Measurements from ENCODE around the gene SH2D3A.

The SH2D3A gene

DNA sequence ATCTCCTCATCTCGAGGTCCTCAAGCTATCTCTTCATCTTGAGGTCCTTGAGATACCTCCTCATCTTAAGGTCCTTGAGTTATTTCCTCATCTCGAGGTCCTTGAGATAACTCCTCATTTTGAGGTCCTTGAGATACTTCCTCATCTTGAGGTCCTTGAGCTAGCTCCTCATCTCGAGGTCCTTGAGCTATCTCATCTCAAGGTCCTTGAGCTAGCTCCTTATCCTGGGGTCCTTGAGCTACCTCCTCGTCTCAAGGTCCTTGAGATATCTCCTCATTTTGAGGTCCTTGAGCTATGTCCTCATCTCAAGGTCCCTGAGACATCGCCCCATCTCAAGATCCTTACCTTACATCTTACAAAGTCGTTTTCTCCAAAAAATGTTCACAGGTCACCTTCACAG lies 24.0 kb upstream of the SH2D3A start:
- DNase-seq (ENCODE audit: low spot score), result no peak
- in situ Hi-C loops (cut with MboI; ENCODE audit: low sequenced_read_pairs, unreplicated experiment), result no loop called here

DNA sequence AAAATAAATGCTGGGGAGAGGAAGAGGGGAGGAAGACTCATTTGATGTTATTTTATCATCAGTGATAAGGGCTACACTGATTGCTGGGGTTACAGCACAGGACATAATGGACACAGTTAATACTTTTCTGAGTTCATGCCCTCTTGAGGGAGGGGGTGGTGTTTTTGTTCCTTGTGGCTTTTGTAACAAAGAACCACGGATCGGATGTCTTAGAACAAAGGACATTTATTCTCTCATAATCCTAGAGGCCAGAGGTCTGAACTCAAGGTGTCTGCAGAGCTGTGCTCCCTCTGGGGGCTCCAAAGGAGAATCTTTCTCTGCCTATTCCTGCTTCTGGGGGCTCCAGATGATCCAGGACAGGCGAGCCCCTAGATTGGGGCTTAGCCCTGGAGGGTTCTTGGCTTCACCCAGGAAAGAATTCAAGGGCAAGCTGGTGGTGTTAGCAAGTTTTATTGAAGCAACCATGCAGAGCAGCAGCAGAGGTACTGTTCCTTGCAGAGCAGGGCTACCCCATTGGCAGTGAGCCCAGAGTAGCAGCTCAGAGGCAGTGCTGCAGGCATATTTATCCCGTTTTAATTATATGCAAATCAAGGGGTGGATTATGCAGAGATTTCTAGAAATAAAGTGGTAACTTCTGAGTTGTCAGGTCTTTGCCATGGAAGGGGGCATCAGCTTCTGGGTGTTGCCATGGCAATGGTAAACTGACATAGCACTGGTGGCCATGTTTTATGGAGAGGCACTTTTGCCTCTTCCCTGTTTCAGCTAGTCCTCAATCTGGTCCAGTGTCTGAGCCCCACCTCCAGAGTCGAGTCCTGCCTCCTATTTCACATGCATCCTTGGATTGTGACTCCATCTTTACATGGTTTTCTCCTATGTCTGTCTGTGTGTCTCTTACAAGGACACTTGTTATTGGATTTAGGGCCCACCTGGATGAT lies 23.2 kb upstream of the SH2D3A start:
- DNase-seq (ENCODE audit: low spot score), result no peak
- in situ Hi-C loops (cut with MboI; ENCODE audit: low sequenced_read_pairs, unreplicated experiment), result no loop called here
- TF ChIP-seq, protein P1, sequence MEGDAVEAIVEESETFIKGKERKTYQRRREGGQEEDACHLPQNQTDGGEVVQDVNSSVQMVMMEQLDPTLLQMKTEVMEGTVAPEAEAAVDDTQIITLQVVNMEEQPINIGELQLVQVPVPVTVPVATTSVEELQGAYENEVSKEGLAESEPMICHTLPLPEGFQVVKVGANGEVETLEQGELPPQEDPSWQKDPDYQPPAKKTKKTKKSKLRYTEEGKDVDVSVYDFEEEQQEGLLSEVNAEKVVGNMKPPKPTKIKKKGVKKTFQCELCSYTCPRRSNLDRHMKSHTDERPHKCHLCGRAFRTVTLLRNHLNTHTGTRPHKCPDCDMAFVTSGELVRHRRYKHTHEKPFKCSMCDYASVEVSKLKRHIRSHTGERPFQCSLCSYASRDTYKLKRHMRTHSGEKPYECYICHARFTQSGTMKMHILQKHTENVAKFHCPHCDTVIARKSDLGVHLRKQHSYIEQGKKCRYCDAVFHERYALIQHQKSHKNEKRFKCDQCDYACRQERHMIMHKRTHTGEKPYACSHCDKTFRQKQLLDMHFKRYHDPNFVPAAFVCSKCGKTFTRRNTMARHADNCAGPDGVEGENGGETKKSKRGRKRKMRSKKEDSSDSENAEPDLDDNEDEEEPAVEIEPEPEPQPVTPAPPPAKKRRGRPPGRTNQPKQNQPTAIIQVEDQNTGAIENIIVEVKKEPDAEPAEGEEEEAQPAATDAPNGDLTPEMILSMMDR (IDR thresholded peaks at IDR 0.05; ENCODE audit: borderline replicate concordance, control extremely low read depth, extremely low read depth, insufficient read depth, missing control alignments), result no peak

More for the DNA sequence above, 24.0 kb upstream of the SH2D3A start:
- TF ChIP-seq, protein P1 (IDR thresholded peaks at IDR 0.05; ENCODE audit: borderline replicate concordance, control extremely low read depth, extremely low read depth, insufficient read depth, missing control alignments), result no peak

DNA sequence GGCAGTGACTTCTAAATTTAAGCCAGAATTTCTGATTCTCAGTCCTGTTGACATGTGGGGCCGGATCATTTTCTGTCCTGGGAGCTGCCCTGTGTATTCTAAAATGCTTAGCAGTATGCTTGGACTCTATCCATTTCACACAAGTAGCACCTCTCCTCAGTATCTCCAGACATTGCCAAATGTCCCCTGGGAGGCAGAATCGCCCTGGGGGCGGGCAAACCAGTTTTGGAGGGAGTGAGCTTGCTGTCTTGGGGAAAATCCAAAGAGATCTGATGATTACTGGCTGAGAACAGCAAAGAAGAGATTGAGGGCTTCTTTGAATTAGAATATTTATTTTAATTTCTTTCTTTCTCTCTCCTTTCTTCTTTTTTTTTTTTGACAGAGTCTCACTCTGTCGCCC lies 21.7 kb upstream of the SH2D3A start:
- TF ChIP-seq, protein P1 (IDR thresholded peaks at IDR 0.05; ENCODE audit: borderline replicate concordance, control extremely low read depth, extremely low read depth, insufficient read depth, missing control alignments), result no peak
- DNase-seq (ENCODE audit: low spot score), result no peak

DNA sequence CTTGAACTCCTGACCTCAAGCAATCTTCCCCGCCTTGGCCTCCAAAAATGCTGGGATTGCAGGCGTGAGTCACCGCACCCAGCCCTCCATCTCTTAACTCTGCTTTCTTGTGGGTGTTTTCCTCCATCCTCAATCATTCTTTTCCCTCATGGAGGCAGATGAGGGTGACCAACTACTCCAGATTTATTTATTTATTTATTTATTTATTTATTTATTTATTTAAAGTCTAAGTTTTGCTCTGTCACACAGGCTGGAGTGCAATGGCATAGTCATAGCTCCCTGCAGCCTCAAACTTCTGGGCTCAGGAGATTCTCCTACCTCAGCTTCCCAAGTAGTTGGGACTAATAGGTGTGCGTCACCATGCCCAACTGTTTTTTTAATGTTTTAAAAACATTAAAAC lies 20.2 kb upstream of the SH2D3A start:
- in situ Hi-C loops (cut with MboI; ENCODE audit: low sequenced_read_pairs, unreplicated experiment), result no loop called here
- DNase-seq (ENCODE audit: low spot score), result no peak
- TF ChIP-seq, protein P1 (IDR thresholded peaks at IDR 0.05; ENCODE audit: borderline replicate concordance, control extremely low read depth, extremely low read depth, insufficient read depth, missing control alignments), result no peak

More for the DNA sequence above, 21.7 kb upstream of the SH2D3A start:
- in situ Hi-C loops (cut with MboI; ENCODE audit: low sequenced_read_pairs, unreplicated experiment), result no loop called here

DNA sequence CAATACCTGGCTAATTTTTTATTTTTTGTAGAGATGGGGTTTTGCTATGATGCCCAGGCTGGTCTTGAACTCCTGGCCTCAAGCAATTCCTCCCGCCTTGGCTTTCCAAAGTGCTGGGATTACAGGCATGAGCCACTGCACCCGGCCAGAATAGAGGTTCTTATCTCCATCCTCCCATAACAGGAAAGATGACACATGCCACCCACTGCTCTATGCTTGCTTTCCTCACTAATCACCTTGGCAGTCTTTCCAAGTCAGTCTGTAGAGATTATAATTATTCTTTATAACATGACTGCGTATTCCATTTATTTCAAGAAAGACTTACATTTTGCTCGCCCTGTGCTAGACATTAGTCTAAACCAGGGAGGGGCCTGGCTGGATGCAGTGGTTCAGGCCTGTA lies 12.0 kb upstream of the SH2D3A start:
- DNase-seq (ENCODE audit: low spot score), result no peak
- TF ChIP-seq, protein P1 (IDR thresholded peaks at IDR 0.05; ENCODE audit: borderline replicate concordance, control extremely low read depth, extremely low read depth, insufficient read depth, missing control alignments), result no peak
- in situ Hi-C loops (cut with MboI; ENCODE audit: low sequenced_read_pairs, unreplicated experiment), result no loop called here

DNA sequence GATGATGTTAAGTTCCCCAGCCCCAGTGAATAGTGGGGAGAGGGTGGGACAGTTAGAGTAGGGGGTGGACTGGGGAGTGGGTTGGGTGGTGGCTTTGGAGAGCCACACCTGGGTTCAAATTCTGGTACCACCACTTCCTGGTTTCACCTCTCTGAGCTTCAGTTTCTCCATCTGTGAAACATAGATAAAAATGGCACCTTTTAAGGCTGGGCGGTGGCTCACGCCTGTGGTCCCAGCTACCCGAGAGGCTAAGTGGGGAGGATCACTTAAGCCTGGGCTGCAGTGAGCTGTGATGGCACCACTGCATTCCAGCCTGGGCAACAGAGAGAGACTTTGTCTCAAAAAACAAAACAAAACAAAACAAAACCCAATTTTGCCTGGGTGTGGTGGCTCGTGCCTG lies 11.2 kb upstream of the SH2D3A start:
- in situ Hi-C loops (cut with MboI; ENCODE audit: low sequenced_read_pairs, unreplicated experiment), result no loop called here
- TF ChIP-seq, protein P1 (IDR thresholded peaks at IDR 0.05; ENCODE audit: borderline replicate concordance, control extremely low read depth, extremely low read depth, insufficient read depth, missing control alignments), result no peak
- DNase-seq (ENCODE audit: low spot score), result no peak
